Fibroblast of lung (primary cell): ENCODE measurements around the gene IGF2R.

Source experiments
- CTCF ChIP-seq, 2 donors: IDR thresholded peaks in 1 of 2; conservative IDR thresholded peaks in 1 of 2; 1 replicate in 1 of 2; 2 replicates in 1 of 2; pipeline ENCODE4 v1.5.1; 2011 to 2012; ENCODE audit warnings: low read length in 2 of 2, control low read depth in 1 of 2, inconsistent platforms in 1 of 2, low read depth in 1 of 2, mild to moderate bottlenecking in 1 of 2
- EZH2 ChIP-seq: IDR thresholded peaks from 2 replicates; pipeline ENCODE4 v1.5.1; 2012; ENCODE audit warnings: low read length, control low read depth, mild to moderate bottlenecking; ENCODE audit errors: missing control alignments

GRCh38 chr6:159973951-159974350, 5.1 kb downstream of the IGF2R start:
- no peak for TF ChIP-seq CTCF (conservative IDR thresholded peaks at IDR 0.05 in 1 of 2, IDR thresholded peaks at IDR 0.05 in 1 of 2; ENCODE audit: low read depth in 1 of 2, low read length in 2 of 2)
- TF ChIP-seq EZH2: no peak
